Stimulated activated CD8-positive, alpha-beta memory T cell treated with anti-CD3 and anti-CD28 coated beads, Interleukin-12 subunit alpha, Interleukin-12 subunit beta, amount 100 ng/mL, for 4 hours (primary cell): ENCODE data around the gene FBXO38.
"Not testable (repeated sequence)": the region's sequence is repeated elsewhere in the genome, so short reads cannot be mapped to it uniquely, and the experiment has no call there.

Experiments
- DNase-seq: peaks from one replicate; pipeline ENCODE4 v3.0.0-alpha.2; 2020; ENCODE audit warnings: low read depth

FBXO38 gene

DNA sequence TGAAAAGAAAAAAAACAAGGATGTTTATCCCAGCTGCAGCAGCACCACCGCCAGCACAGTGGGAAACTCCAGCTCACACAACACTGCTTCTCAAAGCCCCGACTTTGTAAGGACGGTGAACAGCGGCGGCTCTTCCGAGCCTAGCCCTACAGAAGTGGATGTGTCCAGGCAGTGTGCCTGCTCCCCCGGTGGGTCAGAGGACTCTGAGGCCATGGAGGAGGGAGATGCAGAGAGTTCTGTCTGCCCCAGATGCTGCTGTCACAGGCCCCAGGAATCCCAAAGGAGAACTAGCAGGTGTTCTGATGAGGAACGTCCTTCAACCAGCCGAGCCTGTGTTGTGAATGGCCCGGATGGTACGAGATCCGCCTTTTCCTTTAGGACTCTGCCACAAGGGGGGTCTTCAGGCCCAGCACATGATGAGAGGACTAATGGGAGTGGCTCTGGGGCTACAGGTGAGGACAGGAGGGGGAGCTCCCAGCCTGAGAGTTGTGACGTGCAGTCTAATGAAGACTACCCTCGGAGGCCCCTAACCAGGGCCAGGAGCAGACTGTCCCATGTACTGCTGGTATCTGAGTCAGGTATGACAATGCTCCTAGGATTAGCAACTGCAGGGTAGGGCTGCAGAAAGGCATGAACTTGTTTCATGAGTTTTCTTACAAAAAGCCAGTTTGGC lies 43.7 kb downstream of the FBXO38 start:
- no peak for DNase-seq

DNA sequence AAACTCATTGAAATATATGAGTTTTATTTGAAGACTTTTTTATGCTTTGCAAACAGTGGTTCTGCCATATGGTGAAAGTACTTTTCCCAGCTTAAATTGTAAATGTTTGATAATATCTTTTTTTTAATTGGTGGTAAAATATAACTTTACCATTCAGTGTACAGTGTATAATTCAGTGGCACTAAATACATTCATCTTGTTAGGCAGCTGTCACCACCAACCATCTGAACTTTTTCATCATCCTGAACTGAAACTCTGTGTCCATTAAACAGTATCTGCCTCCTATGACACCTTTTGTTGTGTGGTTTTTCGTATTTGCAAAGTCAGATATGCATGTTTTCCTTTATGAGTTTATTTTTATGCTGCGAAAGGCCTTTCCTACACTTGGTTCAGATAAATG lies 45.1 kb downstream of the FBXO38 start:
- no peak for DNase-seq

DNA sequence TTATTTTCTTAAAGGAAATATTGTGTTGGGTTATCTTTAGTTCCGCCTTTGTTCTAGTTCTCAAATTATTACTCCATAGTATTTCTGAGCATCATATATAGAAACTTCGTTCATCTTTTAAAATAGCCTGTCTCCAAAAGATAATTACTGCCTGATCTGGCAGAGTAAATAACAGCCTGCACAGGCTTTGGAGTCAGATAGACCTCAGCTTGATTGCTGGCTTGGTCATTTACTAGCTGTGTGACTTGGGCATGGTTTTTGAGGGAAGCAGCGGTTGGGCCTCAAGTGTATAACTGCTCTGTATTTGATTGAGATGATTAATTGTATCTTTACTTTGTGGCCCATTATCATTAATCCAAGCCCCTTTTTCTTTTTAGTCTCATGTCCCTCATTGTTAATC lies 50.1 kb downstream of the FBXO38 start:
- DNase-seq: no peak

DNA sequence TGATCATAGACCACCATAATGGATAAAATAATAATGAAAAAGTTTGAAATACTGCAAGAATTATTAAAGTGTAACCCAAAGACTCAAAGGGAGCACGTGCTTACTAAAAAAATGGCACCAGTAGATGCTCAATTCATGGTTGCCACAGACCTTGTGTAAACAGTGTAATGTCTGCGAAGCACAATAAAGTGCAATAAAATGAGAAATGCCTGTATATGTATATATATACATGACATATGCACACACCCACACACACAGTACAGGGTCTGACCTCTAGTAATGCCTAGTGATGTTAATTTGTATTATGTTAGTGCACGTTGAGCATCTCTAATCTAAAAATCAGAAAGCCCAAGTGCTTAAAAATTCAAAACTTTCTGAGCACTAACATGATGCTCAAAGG lies 52.3 kb downstream of the FBXO38 start:
- no peak for DNase-seq

DNA sequence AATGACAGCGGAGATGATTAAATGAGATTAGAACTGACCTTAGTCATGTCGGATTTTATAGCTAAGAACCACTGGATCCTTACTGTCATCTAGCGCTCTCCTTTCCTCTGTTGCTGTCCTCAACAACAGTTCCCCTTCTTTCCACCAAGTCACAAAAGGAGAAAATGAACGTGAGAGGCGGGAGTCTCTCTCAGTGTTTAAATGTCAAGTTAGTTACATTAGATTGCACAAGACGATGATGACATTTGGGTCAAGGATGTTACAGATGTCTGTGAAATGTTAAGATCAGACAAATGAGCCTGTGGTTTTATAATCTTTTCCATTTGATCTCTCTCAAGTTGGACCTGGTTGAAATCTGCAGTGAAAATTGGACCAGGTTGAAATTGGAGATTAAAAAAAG lies 53.5 kb downstream of the FBXO38 start:
- no peak for DNase-seq

DNA sequence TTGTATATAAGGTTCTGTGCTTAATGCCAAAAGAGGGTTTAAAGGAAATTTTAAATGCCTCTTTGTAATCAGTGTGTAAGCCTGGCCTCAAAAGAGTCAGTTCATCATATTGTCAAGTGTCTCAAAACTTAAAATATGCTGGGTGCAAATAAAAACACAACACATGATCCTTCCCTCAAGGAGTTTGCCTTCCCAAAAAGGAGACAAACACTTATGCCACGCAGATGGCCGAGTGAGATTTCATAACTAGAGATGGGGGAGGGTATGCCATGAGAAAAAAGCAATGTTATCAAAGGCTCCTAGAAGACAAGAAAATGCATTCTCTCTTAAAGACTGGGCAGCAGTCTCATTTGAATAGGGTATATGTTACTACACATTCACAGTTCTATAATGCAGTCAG lies 55.2 kb downstream of the FBXO38 start:
- no peak for DNase-seq

DNA sequence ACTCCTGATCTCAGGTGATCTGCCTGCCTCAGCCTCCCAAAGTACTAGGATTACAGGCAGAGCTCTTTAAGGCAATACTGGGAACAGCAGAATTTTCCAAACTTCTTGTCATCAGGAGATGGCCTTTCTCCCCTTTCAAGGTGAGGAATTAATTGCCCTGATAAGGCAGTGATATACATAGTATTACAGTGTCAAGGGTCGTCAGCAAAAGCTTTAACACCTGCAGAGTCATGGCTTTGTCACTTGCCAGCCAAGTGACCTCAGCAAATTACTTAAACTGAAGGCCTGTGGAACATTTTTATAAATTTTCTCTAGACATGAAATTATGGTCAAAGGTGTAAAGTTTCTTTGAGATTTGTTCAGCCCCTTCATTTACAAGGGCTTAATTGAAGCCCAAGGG lies 59.5 kb downstream of the FBXO38 start:
- DNase-seq: no peak

DNA sequence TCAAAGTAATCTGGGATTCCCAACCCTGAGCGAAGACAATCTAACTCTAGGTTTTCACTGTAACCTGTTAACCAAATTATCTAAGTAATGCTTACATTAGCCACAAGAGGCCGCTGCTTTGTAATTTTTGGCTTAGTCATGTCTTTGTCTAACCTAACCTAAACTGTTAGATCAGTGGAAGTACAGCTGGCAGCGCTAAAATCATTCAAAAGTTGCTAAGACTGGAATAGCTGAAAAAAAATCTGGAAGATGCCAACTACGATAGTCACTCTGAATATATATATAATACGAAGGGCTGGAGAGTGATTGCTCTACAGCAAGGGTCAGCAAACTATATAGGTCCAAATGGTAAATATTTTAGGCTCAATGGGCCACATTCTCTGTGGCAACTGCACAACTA lies 60.2 kb downstream of the FBXO38 start:
- no peak for DNase-seq

DNA sequence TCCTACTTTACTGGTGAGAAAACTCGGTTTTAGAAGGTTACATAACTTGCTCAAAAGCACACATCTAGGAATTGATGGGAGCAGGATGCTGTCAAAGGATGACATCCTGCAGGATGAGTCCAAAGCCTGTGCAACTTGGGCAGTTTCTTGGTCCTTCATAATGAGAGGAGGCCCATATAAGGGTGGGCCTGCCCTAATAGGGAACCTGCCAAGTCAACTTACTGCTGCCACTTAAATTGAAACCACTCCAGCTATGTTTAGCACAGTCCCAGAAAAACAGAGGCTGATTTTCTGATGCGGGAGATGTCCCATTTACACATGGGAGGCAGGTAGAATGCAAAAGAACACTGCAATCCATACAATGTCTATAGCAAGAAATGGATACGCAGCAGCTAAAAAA lies 61.8 kb downstream of the FBXO38 start:
- no peak for DNase-seq

DNA sequence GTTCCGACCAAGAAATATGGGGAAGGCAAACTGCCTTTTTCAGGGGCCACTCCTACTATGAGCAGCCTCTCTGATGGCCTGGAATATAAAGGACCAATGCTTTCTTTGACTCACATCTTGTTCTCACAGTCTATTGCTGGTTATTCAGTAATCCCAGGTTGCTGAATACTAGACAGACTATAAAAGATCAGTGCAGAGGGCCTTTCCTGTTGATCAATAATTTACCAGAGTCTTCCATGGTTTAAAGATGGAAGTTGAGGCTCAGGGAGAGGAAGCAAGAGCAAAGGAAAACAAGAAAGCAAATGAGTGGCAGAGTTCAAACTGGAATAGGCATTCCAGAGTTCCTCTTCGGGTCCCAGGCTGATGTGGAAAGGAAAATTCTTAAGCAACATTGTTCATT lies 62.9 kb downstream of the FBXO38 start:
- no peak for DNase-seq

DNA sequence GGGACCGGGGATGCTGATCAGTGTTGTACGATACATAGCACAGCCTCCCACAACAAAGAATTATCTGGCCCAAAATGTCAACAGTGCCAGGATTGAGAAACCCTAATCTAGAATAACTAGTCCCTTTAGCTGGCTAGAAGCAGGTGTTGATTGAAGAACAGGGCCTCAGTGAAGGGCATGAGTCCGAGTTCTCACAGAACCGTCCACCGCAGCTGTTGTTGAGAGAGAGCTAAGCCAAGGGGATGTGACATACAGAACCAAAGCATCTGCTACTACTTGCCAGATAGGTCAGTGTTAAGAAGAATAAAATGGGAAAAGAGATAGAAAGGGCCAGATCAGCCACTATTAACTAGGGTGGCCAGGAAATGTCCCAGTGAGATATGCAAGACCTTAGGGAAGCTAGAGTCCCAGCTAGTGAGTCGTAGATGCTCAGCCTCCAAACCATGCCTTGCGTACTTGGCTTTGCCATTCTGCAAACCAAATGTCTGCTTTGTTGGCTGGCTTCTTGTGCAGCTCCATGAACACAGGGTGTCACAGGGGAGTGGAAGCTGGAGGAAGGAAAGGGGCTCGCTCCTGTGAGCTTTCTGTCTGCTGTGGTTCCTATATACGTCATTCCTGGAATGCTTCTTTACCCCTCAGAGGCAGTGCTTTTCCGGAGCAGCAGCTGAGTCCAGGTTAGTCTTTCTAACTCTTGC lies 68.9 kb downstream of the FBXO38 start:
- no peak for DNase-seq

DNA sequence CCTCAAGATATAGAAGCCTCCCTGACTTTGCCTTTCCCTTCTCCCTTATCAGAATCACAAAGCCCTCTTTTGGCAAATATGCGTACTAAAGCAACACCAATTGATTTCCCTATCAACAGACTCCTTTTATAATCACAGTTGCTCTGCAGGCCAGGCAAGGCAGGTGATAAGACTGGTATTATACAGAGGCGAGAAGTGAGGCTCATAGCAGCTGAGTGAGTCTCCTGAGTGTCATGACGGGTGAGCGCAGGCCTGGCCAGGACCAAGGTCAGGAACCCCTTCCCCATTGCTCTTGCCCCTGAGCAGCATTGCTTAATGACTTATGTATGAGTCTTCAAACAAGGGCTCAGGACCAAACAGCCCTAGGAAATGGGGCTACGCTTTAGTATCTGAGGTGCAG lies 70.8 kb downstream of the FBXO38 start:
- no peak for DNase-seq

DNA sequence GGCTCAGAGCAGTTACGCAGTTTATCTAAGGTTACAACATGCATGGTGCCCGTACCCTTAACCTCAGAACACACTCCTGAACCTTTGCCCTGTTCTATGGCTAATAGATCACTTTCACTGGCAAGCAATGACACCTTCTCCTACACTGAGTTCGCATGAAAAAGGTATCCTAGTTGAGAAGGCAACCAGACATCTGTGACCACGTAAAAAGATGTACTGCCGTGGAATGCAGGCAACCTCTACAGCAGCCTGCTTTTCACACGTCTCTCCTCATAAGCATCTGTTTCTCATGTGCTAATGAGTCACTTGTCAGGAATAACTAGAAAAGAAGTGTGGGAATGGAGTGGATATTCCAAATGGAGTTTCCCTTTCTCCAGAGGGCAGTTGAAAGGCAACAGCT lies 71.4 kb downstream of the FBXO38 start:
- DNase-seq: no peak

DNA sequence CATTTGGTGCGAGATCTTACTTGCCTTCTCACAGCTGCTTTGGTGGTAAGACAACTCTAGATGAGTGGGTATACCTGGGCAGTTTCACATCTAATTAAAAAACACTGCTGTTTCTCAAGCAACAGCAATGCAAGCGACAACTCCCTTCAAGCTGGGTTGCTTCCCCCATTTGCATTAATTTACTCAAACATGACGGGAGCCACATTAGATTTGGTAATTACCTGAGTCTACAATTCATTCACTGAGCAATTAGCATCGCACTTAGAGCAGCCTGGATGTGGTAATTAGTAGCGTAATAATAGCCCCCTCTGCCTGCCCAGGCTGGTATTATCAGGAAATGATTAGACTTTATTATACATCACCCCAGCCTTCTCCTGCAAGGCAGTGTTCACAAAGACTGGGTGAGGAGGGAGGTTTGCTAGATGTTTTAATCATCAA lies 73.4 kb downstream of the FBXO38 start:
- DNase-seq: no peak

DNA sequence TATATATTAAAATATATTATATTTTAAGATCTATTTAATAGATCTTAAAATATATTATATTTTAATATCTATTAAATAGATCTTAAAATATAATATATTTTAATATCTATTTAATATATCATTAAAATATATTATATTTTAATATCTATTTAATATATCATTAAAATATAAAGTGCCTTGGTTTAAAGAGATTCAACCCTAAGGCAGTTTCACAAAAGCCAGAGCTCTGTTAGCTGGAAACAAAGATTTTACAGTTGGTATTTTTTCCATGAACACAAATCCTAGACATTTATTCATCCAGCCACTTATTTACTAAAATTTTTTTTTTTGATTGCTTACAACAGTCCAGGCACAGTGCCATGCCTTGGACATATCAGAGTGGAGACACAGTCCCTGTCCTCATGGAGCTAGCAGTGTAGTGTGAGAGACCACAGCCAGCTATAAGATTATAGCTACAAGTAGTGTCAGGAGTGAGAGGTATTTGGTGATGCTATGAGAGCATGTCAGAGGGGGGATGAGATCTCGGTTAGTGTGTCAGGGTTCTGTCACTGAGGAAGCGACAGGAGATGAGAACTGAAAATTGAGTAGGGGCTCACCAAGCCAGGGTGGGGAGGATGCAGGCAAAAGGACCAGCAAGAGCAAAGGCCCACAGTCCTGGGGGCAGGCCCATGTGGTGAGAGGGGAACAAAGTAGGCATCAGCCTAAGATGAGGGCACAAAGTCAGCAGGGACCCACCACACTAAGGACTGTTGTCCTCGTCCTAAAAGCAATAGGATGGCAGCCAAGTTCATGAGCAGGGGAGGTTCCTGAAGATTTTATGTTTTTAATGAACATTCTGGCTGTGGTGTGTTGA lies 74.5 kb downstream of the FBXO38 start:
- no peak for DNase-seq

DNA sequence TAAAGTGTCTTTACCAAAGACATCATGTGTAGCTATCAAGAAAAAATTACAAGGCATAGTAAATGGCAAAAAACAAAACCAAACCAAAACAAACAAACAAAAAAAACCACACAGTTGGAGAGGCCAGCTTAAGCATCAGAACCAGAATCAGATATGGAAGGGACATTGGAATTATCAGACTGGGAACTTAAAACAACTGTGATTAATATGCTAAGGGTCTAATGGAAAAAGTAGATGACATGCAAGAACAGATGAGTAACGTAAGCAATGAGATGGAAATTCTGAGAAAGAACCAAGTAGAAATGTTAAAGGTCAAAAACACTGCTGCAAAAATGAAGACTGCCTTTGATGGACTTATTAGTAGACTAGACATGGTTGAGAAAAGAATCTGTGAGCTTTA lies 75.9 kb downstream of the FBXO38 start:
- no peak for DNase-seq

DNA sequence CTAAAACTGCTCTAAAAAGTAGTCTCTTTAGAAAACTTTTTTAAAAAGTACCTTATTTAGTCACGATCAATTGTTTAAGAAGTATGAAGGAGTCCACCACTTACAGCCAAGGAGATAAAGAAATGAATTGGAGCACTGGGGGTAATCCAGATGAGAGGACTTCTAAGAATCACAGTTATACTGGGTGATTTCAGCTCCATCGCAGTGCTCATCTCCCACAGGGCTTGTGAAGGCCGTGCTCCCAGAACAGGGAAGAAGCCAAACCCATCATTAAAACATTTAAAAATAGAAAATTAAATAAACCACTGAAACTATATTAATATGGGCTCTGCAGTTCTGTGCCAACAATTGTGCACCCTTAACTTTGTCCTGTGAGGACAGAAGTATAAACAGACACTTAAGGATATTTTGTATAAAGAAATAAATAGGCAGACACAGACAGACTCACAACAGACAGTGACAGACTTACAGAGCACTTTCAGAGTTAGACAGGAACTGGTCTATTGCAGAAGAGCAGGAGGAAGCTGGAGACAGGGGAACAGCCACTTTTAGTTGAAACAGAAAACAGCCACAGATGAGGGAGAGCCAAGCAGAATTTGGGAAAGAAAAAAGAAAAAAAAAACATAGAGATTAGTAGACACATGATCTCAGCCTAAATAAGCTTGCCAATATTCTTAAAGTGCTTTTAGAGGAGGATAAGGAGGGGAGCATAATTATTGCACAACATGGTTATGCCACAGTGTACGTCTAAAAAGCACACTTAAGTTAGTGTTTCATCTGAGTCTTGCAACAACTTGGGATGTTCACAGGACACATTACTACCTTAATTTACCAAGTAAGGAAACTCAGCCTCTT lies 81.8 kb downstream of the FBXO38 start:
- no peak for DNase-seq

DNA sequence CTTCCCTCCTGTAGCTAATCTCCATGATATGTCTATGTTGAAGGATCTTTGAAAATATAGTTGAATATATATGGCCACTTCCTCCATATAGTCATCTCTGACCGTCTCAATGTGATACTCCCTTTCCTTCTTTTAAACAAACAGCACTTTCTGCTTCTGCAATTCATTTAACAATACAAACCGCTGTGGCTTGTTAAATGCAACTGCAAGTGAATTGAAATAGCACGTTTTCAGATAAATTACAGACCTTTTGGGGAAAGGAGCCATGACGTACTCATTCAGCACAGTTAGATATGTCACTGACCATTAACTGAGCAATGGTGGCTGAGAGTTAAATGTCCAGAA lies 82.5 kb downstream of the FBXO38 start:
- no peak for DNase-seq

DNA sequence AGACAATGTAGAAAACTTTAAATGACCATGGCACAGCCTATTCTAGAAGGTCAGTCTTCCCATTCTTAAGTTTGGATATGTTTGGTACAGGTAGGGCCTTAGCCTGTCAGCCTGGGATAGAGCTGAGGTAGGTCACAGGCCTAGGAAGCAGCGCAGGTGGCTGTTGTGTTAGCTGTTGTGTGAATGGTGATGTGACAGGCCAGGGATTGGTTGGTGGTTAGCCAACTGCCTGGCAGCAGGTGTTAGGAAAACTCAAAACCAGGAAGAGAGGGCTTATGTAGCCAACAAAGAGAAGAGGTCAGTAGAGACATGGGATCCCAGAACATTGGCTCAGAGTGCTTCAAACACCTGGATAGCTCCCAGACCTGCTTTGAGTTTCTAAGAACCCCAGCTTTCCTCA lies 84.2 kb downstream of the FBXO38 start:
- DNase-seq: no peak

DNA sequence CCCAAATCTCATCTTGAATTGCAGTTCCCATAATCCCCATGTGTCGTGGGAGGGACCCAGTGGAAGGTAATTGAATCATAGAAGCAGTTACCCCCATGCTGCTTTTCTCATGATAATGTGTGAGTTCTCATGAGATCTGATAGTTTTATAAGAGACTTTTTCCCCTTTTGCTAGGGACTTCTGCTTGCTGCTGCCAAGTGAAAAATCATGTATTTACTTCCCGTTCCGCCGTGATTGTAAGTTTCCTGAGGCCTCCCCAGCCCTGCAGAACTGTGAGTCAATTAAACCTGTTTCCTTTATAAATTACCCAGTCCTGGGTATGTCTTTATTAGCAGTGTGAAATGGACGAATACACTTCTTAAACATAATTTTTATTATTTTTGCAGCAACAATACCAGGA lies 85.0 kb downstream of the FBXO38 start:
- DNase-seq: not testable (repeated sequence)

DNA sequence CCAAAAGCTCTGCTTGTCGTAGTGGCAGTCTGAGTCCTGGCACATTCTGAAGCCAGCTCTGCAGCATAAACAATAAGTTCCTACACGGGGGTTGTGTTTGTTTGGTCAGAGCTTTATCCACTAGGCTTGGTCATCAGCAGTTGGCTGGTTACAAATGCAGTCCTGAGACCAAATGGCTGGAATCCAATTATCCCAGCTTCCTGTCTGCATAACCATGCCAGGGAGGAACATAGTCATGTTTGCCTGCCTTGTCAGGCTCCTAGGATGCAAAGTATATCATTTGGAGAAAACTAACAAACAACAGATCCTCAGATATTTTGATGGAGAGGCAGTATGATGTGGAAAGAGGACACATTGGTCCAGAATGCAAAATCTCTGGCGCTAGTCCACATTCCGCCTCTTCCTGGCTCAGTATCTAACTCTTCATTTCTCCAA lies 85.8 kb downstream of the FBXO38 start:
- no peak for DNase-seq

DNA sequence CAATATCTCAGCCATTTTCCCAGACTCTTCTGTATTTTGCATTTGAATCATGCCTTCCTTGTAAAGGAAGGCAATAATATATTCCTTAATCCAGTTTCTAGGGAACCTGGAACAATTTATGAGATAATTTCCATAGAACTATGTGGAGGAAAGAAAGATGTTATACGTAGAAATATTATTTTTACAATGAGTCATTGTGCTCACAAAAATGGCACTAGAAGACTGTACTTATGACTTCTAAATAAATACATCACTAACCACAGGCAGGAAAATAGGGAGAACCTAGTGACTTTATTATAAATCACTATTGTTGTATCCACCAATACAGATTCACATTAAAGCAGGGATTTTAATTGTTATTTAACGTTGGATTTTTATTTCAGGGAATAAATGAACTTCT lies 87.6 kb downstream of the FBXO38 start:
- DNase-seq: no peak
